OCI-LY7 (cell line): ENCODE data around the gene CRMP1. TPM values are rescaled to one million over a fixed set of nuclear protein-coding genes. Genes with fewer than 3 reads are reported as not detected.
A peak's percentile ranks its signal among the peaks of the same experiment; 100 is the strongest.

Experiments
- BruUV-seq: library from RNA; stranded (reverse); fragments of 400-500 nt; replicated peaks from 2 replicates; lab custom pipeline; 2021; lab: Mats Ljungman, UMichigan
- CTCF ChIA-PET: fragments of 300-600 bp; sonication (Branson Sonifier 250); formaldehyde crosslinking; loops from one replicate; lab custom pipeline; 2022; ENCODE audit warnings: antibody characterized with exemption; ENCODE audit not compliant: unreplicated experiment; lab: Charles Lee
- POLR2A ChIA-PET: fragments of 300-600 bp; sonication (Branson Sonifier 250); formaldehyde crosslinking; loops from one replicate; lab custom pipeline; 2022; ENCODE audit warnings: antibody characterized with exemption; lab: Charles Lee
- DNase-seq: peaks from one replicate; pipeline ENCODE4 v3.0.0-alpha.2; 2015; ENCODE audit warnings: low spot score
- H2AFZ ChIP-seq: fragments of 200-600 bp; sonication (generic), shearing (Covaris generic); 2 replicates; pipeline ENCODE4 v1.6.1; 2014; ENCODE audit warnings: mild to moderate bottlenecking, antibody characterized with exemption, low read length, moderate library complexity
- H3K27ac ChIP-seq: fragments of 200-600 bp; sonication (generic); 2 replicates; pipeline ENCODE4 v1.5.1; 2014; ENCODE audit warnings: mixed run types, low read depth, mild to moderate bottlenecking, moderate library complexity, low read length, inconsistent platforms; ENCODE audit not compliant: poor library complexity, severe bottlenecking
- H3K36me3 ChIP-seq: fragments of 200-600 bp; sonication (generic); 2 replicates; pipeline ENCODE4 v1.6.1; 2014; ENCODE audit warnings: mild to moderate bottlenecking, antibody characterized with exemption, low read length, moderate library complexity, mixed read lengths; ENCODE audit not compliant: insufficient read depth
- H3K4me1 ChIP-seq: fragments of 200-600 bp; sonication (generic); 2 replicates; pipeline ENCODE4 v1.5.1; 2014; ENCODE audit warnings: mild to moderate bottlenecking, low read length; ENCODE audit not compliant: insufficient read depth, poor library complexity, severe bottlenecking
- H3K4me2 ChIP-seq: fragments of 200-600 bp; sonication (generic); 2 replicates; pipeline ENCODE4 v1.6.1; 2014; ENCODE audit warnings: mild to moderate bottlenecking, low read length
- H3K4me3 ChIP-seq: fragments of 200-600 bp; sonication (generic); 2 replicates; pipeline ENCODE4 v1.5.1; 2014; ENCODE audit warnings: mild to moderate bottlenecking, low read depth, low read length; ENCODE audit not compliant: poor library complexity, severe bottlenecking
- H3K79me2 ChIP-seq: fragments of 200-600 bp; sonication (generic); 2 replicates; pipeline ENCODE4 v1.6.1; 2016; ENCODE audit warnings: low read depth, mild to moderate bottlenecking, low read length, moderate library complexity, mixed read lengths; ENCODE audit not compliant: insufficient read depth
- H3K9me2 ChIP-seq: fragments of 200-600 bp; sonication (generic); 2 replicates; pipeline ENCODE4 v1.6.1; 2016; ENCODE audit warnings: mild to moderate bottlenecking, low read length, mixed read lengths; ENCODE audit not compliant: insufficient read depth
- H3K9me3 ChIP-seq: fragments of 200-600 bp; sonication (generic); 2 replicates; pipeline ENCODE4 v1.6.1; 2014; ENCODE audit warnings: mild to moderate bottlenecking, mixed run types, low read length, mixed read lengths
- H4K20me1 ChIP-seq: fragments of 200-600 bp; sonication (generic); 2 replicates; pipeline ENCODE4 v1.6.1; 2014; ENCODE audit warnings: mild to moderate bottlenecking, antibody characterized with exemption, low read length, moderate library complexity, mixed read lengths; ENCODE audit not compliant: insufficient read depth
- CTCF ChIP-seq: fragments of 200-600 bp; sonication (generic); conservative IDR thresholded peaks from 2 replicates; pipeline ENCODE4 v1.5.1; 2014; ENCODE audit warnings: mild to moderate bottlenecking, antibody characterized with exemption, low read length, moderate library complexity, mixed read lengths
- EZH2phosphoT487 ChIP-seq: fragments of 200-600 bp; sonication (generic); IDR thresholded peaks from 2 replicates; pipeline ENCODE4 v1.6.1; 2018; ENCODE audit warnings: low read depth, borderline replicate concordance, mild to moderate bottlenecking, mixed run types, antibody characterized with exemption, low read length, moderate library complexity, mixed read lengths
- intact Hi-C: fragments of 100-400 bp; cut with micrococcal nuclease; formaldehyde crosslinking; loops from one replicate; pipeline ENCODE4 v1.10.0; 2022; ENCODE audit not compliant: unreplicated experiment
- total RNA-seq, 2 experiments: library from RNA; depleted of rRNA in 1 of 2; stranded (reverse); fragments of >200 nt in 1 of 2; shearing (Covaris generic) in 1 of 2; gene quantifications; 2 replicates each; pipeline ENCODE4 v1.2.3, GENCODE V29; 2014 to 2022

Gene CRMP1
- total RNA-seq, 2 experiments from 2014 or later: not detected

- DNase-seq: no peak
- ChIA-PET CTCF (no interaction called here), POLR2A (interaction anchor here (0.5 kb wide), 1 partner anchor 10 kb away, joined by 3 read pairs; no protein-coding TSS in a partner anchor)
- no peak overlapping the region for H3K4me3 ChIP-seq
- H2AFZ ChIP-seq: no peak overlapping the region
- no peaks in the 10 kb centered on the region for H3K9me3 ChIP-seq
- no peak overlapping the region for H3K4me2 ChIP-seq
- TF ChIP-seq EZH2phosphoT487 (no peak), CTCF (no peak)
- H3K9me2 ChIP-seq: no peaks in the 10 kb centered on the region
- no peaks in the 10 kb centered on the region for H3K79me2 ChIP-seq
- no peak overlapping the region for H3K27ac ChIP-seq
- intact Hi-C loops: loop anchor here (5.0 kb wide), 1 partner anchor 396 kb away; no protein-coding TSS in a partner anchor
- no TSS peak for BruUV-seq
- no peaks in the 10 kb centered on the region for H3K4me1 ChIP-seq
- H3K36me3 ChIP-seq: no peaks in the 10 kb centered on the region
- no peaks in the 10 kb centered on the region for H4K20me1 ChIP-seq
These were observed 99.4 kb downstream of the CRMP1 start for GRCh38 chr4:5793514-5793913.

- H3K9me2 ChIP-seq: no peaks in the 10 kb centered on the region
- intact Hi-C loops: loop anchor here (5.0 kb wide), 1 partner anchor 394 kb away; no protein-coding TSS in a partner anchor
- no peaks in the 10 kb centered on the region for H4K20me1 ChIP-seq
- TF ChIP-seq CTCF: no peak
- no peak for TF ChIP-seq EZH2phosphoT487
- H3K4me1 ChIP-seq: no peaks in the 10 kb centered on the region
- H3K79me2 ChIP-seq: no peaks in the 10 kb centered on the region
- H2AFZ ChIP-seq: no peak overlapping the region
- BruUV-seq: no TSS peak
- H3K4me2 ChIP-seq: no peak overlapping the region
- H3K4me3 ChIP-seq: no peak overlapping the region
- no peaks in the 10 kb centered on the region for H3K9me3 ChIP-seq
- H3K27ac ChIP-seq: no peak overlapping the region
- no peak for DNase-seq
- H3K36me3 ChIP-seq: no peaks in the 10 kb centered on the region
- POLR2A ChIA-PET: no interaction called here
- CTCF ChIA-PET: no interaction called here
These were observed 101.2 kb downstream of the CRMP1 start for GRCh38 chr4:5791654-5792053.

- BruUV-seq: no TSS peak
- no peaks in the 10 kb centered on the region for H3K9me3 ChIP-seq
- CTCF ChIA-PET: no interaction called here
- H3K27ac ChIP-seq: no peak overlapping the region
- H3K4me2 ChIP-seq: no peak overlapping the region
- no peak for DNase-seq
- no peaks in the 10 kb centered on the region for H3K9me2 ChIP-seq
- POLR2A ChIA-PET: no interaction called here
- no peak overlapping the region for H2AFZ ChIP-seq
- no peaks in the 10 kb centered on the region for H3K79me2 ChIP-seq
- TF ChIP-seq CTCF (0 out of 2 replicates have a peak, but pooled peaks have one; percentile 2), EZH2phosphoT487 (no peak)
- H3K4me1 ChIP-seq: no peaks in the 10 kb centered on the region
- intact Hi-C loops: loop anchor here (5.0 kb wide), 1 partner anchor 393 kb away; no protein-coding TSS in a partner anchor
- no peaks in the 10 kb centered on the region for H3K36me3 ChIP-seq
- H3K4me3 ChIP-seq: no peak overlapping the region
- H4K20me1 ChIP-seq: no peaks in the 10 kb centered on the region
These were observed 102.4 kb downstream of the CRMP1 start for GRCh38 chr4:5790546-5790857.
